ENCODE data around the gene TUFT1. TPM values are rescaled to one million over a fixed set of nuclear protein-coding genes. Genes with fewer than 3 reads are reported as not detected.

Gene TUFT1
- total and polyA plus RNA-seq, 2 of the 13 experiments (the other 11 are each of a cell fraction or from before 2014, with no cell fraction given): 6.4 to 7.3 TPM

DNA sequence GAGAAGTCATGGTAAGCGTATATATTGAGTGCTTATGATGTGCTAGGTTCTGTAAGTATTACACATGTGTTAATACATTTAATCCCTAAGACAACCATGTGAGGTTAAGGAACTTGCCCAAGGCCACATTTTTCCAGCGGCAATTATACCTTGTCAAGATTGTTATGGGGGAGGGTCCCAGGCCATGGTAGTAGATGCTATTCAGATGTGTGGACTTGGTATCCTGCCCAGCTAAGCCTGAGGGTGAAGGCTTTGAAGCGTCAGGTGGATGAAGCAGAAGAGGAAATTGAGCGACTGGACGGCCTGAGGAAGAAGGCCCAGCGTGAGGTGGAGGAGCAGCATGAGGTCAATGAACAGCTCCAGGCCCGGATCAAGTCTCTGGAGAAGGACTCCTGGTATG is 3.6 kb upstream of the TUFT1 start:
- no peaks in the 10 kb centered on the region for H4K20me1 ChIP-seq (ENCODE audit: insufficient read depth, low read length)
- FAIRE-seq: no peak
- H3K36me3 ChIP-seq (replicated peaks in 1 of 2; ENCODE audit: control insufficient read depth in 1 of 2, insufficient read depth in 2 of 2, low read length in 2 of 2): no peaks in the 10 kb centered on the region
- no TSS peak for BruUV-seq (replicated peaks)
- in situ Hi-C loops (cut with HindIII; ENCODE audit: extremely low pct_ligation_motif_present, low pct_unique_long_range_greater_than_20kb): loop anchor here (25.0 kb wide), 1 partner anchor 201 kb away; no protein-coding TSS in a partner anchor
- no peaks in the 10 kb centered on the region; a peak in 1 of 5 replicates for H3K27me3 ChIP-seq (ENCODE audit: control insufficient read depth in 1 of 2, insufficient read depth in 2 of 2, low read length in 2 of 2)
- no peak overlapping the region for H3K4me3 ChIP-seq (replicated peaks in 1 of 3; ENCODE audit: insufficient read depth in 1 of 3, low read depth in 2 of 3, low read length in 3 of 3)
- intact Hi-C loops (cut with micrococcal nuclease; ENCODE audit: unreplicated experiment): no loop called here
- ChIA-PET POLR2A (no interaction called here), CTCF (ENCODE audit: low intra/inter-chr PET ratio, low total read pairs) (no interaction called here)
- no peak for ATAC-seq
- 85% methylated on average over 7 of the region's 7 CpGs for WGBS (ENCODE audit: low lambda C conversion rate)
- H2AFZ ChIP-seq (ENCODE audit: low read length): no peak overlapping the region
- no peak overlapping the region for H3K9ac ChIP-seq (ENCODE audit: insufficient read depth, low read depth, low read length)
- H3K4me1 ChIP-seq (ENCODE audit: insufficient read depth, low read length): peaks cover 22% of the 10 kb centered on the region
- no peak for DNase-seq (ENCODE audit: low spot score)
- TF ChIP-seq MNT (IDR thresholded peaks at IDR 0.05) (peak; percentile 36), ZNF710 (CRISPR knock-in tag; IDR thresholded peaks at IDR 0.05; ENCODE audit: borderline replicate concordance) (no peak), ZNF331 (CRISPR knock-in tag; IDR thresholded peaks at IDR 0.05) (no peak), RBFOX2 (IDR thresholded peaks at IDR 0.05; ENCODE audit: low read depth, low read length) (no peak), CENPT (CRISPR knock-in tag; IDR thresholded peaks at IDR 0.05; ENCODE audit: low read depth) (no peak)
- TF ChIP-seq, protein P1, sequence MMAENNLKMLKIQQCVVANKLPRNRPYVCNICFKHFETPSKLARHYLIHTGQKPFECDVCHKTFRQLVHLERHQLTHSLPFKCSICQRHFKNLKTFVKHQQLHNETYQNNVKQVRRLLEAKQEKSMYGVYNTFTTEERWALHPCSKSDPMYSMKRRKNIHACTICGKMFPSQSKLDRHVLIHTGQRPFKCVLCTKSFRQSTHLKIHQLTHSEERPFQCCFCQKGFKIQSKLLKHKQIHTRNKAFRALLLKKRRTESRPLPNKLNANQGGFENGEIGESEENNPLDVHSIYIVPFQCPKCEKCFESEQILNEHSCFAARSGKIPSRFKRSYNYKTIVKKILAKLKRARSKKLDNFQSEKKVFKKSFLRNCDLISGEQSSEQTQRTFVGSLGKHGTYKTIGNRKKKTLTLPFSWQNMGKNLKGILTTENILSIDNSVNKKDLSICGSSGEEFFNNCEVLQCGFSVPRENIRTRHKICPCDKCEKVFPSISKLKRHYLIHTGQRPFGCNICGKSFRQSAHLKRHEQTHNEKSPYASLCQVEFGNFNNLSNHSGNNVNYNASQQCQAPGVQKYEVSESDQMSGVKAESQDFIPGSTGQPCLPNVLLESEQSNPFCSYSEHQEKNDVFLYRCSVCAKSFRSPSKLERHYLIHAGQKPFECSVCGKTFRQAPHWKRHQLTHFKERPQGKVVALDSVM (CRISPR knock-in tag; IDR thresholded peaks at IDR 0.05): no peak
- no peaks in the 10 kb centered on the region for H3K9me3 ChIP-seq (ENCODE audit: low read length)
- H3K4me2 ChIP-seq (ENCODE audit: low read depth, low read length): no peak overlapping the region
- no peak overlapping the region for H3K27ac ChIP-seq (ENCODE audit: extremely low read length, insufficient read depth, low read length)
- H3K79me2 ChIP-seq (ENCODE audit: insufficient read depth, low read length): peaks cover 5% of the 10 kb centered on the region
